ENCODE data around the gene CRACR2B. TPM values are rescaled to one million over a fixed set of nuclear protein-coding genes. Genes with fewer than 3 reads are reported as not detected.

Gene CRACR2B
- total and polyA plus RNA-seq, 10 of the 15 experiments (the other 5 are each of a cell fraction or from before 2014, with no cell fraction given) = 0.10 to 33.7 (median 12.7) TPM

DNA sequence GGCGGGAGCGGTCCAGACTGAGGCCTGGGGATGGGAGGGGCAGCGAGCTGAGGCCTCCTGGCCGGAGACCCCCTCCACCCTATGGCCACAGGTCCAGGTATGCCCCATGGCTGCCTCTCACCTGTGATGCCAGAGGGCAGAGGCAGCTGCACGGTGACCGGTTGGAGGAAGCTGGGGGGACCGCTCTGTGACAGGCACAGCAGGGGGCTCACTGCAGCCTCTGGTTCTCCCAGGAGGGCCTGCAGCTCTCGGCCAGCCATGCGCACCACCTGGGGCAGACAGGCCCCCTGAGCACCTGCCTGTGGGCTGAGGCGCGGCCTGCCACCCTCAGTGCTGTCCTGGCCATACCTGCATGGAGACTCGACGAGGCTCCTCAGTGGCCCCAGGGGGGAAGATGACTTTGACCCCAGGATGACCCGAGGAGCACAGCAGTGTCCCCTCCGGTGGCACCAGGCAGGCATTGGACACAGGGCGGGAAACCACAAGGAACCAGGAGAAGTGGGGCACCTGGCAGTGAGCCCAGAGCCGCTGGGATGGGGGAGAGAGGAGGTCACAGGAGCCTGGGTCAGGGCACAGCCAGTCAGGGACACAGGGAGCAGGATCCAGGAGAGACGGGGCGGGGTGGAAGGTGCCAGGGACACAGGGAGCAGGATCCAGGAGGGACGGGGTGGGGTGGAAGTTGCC lies 26.5 kb upstream of the CRACR2B start:
- intact Hi-C loops (cut with micrococcal nuclease; ENCODE audit: unreplicated experiment) = no loop called here
- in situ Hi-C loops (cut with MboI) = loop anchor here (25.0 kb wide), 1 partner anchor 1586 kb away; the partner anchor contains the start of gene CD81
- CTCF ChIA-PET = no interaction called here
- POLR2A ChIA-PET = interaction anchor here (0.5 kb wide), 1 partner anchor 109 kb away, joined by 3 read pairs; no protein-coding TSS in a partner anchor
- Histone ChIP-seq H3K27ac (ENCODE audit: control insufficient read depth, insufficient read depth) (no peak overlapping the region), H2AFZ (ENCODE audit: control insufficient read depth, low read depth, low read length) (no peak overlapping the region), H3K36me3 (ENCODE audit: control insufficient read depth in 2 of 2, insufficient read depth in 2 of 2, low read length in 1 of 2) (peaks cover 0 to 10% of the 10 kb centered on the region in 2 experiments; a peak in 2 of 4 replicates), H3K4me1 (ENCODE audit: control insufficient read depth, insufficient read depth, low read length) (peaks cover 20% of the 10 kb centered on the region), H3K9me3 (replicated peaks; ENCODE audit: control insufficient read depth, insufficient read depth, low read length) (no peaks in the 10 kb centered on the region), H3K9ac (ENCODE audit: control insufficient read depth, insufficient read depth, low read length) (no peak overlapping the region), H3K27me3 (replicated peaks in 1 of 2; ENCODE audit: control insufficient read depth in 2 of 2, insufficient read depth in 2 of 2, low read length in 1 of 2) (no peaks in the 10 kb centered on the region), H3K4me3 (no peak overlapping the region), H3K4me2 (ENCODE audit: control insufficient read depth, insufficient read depth) (no peak overlapping the region), H3K79me2 (ENCODE audit: control insufficient read depth, insufficient read depth, low read length) (peaks cover 27% of the 10 kb centered on the region), H4K20me1 (ENCODE audit: control insufficient read depth, insufficient read depth) (no peaks in the 10 kb centered on the region)
- RAD21 ChIA-PET (ENCODE audit: unreplicated experiment) = no interaction called here
- ATAC-seq = no peak
- SMC1A ChIA-PET (ENCODE audit: uncharacterized antibody, unreplicated experiment) = no interaction called here
- TF ChIP-seq SIX5 (IDR thresholded peaks at IDR 0.05; ENCODE audit: low read depth, low read length, severe bottlenecking) = no peak
- peak; percentile 4 for TF ChIP-seq POLR2A (IDR thresholded peaks at IDR 0.05; ENCODE audit: low read depth, low read length)
- BruUV-seq (replicated peaks) = no TSS peak
- no peak for DNase-seq (ENCODE audit: low read depth, low spot score)
- WGBS (ENCODE audit: insufficient coverage, insufficient replicate concordance, low lambda C conversion rate, missing lambda C conversion rate) = 88% methylated on average over 19 of the region's 20 CpGs
- no peak for FAIRE-seq

DNA sequence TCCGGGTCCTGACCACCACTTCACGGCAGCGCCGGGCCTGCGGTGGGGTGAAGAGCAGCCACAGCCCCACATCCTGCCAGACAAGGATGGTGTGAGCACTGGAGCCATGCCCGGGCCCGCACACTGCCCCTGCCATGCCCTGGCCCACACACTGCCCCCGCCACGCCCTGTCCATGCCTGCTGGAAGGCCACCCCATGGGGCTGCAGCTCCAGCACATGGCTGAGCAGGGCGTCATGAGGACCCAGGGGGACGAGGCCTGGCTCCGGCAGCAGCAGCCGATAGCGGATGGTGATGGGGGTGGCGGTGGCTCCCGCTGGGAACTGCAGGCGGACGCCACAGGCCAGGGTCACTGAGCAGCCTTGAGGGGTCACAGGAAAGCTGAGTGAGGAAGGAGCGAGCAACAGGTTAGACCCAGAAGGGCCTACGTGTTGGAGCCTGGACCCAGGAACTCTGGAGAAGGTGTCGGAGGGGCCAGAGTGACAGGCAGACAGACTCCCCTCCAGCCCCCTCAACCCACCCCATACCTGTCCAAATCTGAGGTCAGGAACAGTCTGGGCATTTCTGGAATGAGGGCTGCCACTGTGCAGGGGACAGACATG lies 25.6 kb upstream of the CRACR2B start:
- DNase-seq (ENCODE audit: low read depth, low spot score) (no peak), FAIRE-seq (no peak), ATAC-seq (no peak)
- Histone ChIP-seq H3K79me2 (ENCODE audit: control insufficient read depth, insufficient read depth, low read length) (peaks cover 18% of the 10 kb centered on the region), H2AFZ (ENCODE audit: control insufficient read depth, low read depth, low read length) (no peak overlapping the region), H3K9me3 (replicated peaks; ENCODE audit: control insufficient read depth, insufficient read depth, low read length) (no peaks in the 10 kb centered on the region), H3K4me2 (ENCODE audit: control insufficient read depth, insufficient read depth) (no peak overlapping the region), H4K20me1 (ENCODE audit: control insufficient read depth, insufficient read depth) (no peaks in the 10 kb centered on the region), H3K27me3 (replicated peaks in 1 of 2; ENCODE audit: control insufficient read depth in 2 of 2, insufficient read depth in 2 of 2, low read length in 1 of 2) (no peaks in the 10 kb centered on the region), H3K36me3 (ENCODE audit: control insufficient read depth in 2 of 2, insufficient read depth in 2 of 2, low read length in 1 of 2) (peaks cover 0 to 10% of the 10 kb centered on the region in 2 experiments; a peak in 2 of 4 replicates), H3K9ac (ENCODE audit: control insufficient read depth, insufficient read depth, low read length) (no peak overlapping the region), H3K4me3 (no peak overlapping the region), H3K27ac (ENCODE audit: control insufficient read depth, insufficient read depth) (no peak overlapping the region), H3K4me1 (ENCODE audit: control insufficient read depth, insufficient read depth, low read length) (peaks cover 12% of the 10 kb centered on the region)
- ChIA-PET SMC1A (ENCODE audit: uncharacterized antibody, unreplicated experiment) (no interaction called here), POLR2A (interaction anchor here (2.7 kb wide), 1 partner anchor 17 kb away, joined by 9 read pairs; the partner anchor contains the start of gene PNPLA2), RAD21 (ENCODE audit: unreplicated experiment) (no interaction called here), CTCF (no interaction called here)
- no TSS peak for BruUV-seq (replicated peaks)
- intact Hi-C loops (cut with micrococcal nuclease; ENCODE audit: unreplicated experiment) = no loop called here
- TF ChIP-seq, protein P1, sequence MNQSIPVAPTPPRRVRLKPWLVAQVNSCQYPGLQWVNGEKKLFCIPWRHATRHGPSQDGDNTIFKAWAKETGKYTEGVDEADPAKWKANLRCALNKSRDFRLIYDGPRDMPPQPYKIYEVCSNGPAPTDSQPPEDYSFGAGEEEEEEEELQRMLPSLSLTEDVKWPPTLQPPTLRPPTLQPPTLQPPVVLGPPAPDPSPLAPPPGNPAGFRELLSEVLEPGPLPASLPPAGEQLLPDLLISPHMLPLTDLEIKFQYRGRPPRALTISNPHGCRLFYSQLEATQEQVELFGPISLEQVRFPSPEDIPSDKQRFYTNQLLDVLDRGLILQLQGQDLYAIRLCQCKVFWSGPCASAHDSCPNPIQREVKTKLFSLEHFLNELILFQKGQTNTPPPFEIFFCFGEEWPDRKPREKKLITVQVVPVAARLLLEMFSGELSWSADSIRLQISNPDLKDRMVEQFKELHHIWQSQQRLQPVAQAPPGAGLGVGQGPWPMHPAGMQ (IDR thresholded peaks at IDR 0.05; ENCODE audit: borderline replicate concordance) = no peak
- no peak for TF ChIP-seq EP300 (IDR thresholded peaks at IDR 0.05; ENCODE audit: borderline replicate concordance in 1 of 2, control insufficient read depth in 1 of 2, low read depth in 2 of 2, low read length in 2 of 2)
- no peak for TF ChIP-seq NBN (IDR thresholded peaks at IDR 0.05)
- TF ChIP-seq, protein P2, sequence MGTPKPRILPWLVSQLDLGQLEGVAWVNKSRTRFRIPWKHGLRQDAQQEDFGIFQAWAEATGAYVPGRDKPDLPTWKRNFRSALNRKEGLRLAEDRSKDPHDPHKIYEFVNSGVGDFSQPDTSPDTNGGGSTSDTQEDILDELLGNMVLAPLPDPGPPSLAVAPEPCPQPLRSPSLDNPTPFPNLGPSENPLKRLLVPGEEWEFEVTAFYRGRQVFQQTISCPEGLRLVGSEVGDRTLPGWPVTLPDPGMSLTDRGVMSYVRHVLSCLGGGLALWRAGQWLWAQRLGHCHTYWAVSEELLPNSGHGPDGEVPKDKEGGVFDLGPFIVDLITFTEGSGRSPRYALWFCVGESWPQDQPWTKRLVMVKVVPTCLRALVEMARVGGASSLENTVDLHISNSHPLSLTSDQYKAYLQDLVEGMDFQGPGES (IDR thresholded peaks at IDR 0.05) = no peak
- TF ChIP-seq IRF4 (IDR thresholded peaks at IDR 0.05; ENCODE audit: low read depth, low read length) = no peak
- TF ChIP-seq RFX5 (IDR thresholded peaks at IDR 0.05; ENCODE audit: low read depth, low read length) = no peak
- TF ChIP-seq TARDBP (IDR thresholded peaks at IDR 0.05; ENCODE audit: borderline replicate concordance) = no peak
- no peak for TF ChIP-seq NFXL1 (IDR thresholded peaks at IDR 0.05; ENCODE audit: borderline replicate concordance)
- 96% methylated on average over 15 of the region's 21 CpGs for WGBS (ENCODE audit: insufficient coverage, insufficient replicate concordance, low lambda C conversion rate, missing lambda C conversion rate)
- in situ Hi-C loops (cut with MboI) = loop anchor here (25.0 kb wide), 1 partner anchor 1585 kb away; the partner anchor contains the start of gene CD81
